HG02973 (cell line): ENCODE measurements around the gene NBPF20.
"Not testable (repeated sequence)": the region's sequence is repeated elsewhere in the genome, so short reads cannot be mapped to it uniquely, and the experiment has no call there.

ENCODE experiments used
- ATAC-seq: cut with Tn5 transposase; IDR thresholded peaks from one replicate; pipeline ENCODE4 v1.9.1; 2021; ENCODE audit warnings: moderate library complexity; ENCODE audit not compliant: unreplicated experiment

NBPF20 gene

DNA sequence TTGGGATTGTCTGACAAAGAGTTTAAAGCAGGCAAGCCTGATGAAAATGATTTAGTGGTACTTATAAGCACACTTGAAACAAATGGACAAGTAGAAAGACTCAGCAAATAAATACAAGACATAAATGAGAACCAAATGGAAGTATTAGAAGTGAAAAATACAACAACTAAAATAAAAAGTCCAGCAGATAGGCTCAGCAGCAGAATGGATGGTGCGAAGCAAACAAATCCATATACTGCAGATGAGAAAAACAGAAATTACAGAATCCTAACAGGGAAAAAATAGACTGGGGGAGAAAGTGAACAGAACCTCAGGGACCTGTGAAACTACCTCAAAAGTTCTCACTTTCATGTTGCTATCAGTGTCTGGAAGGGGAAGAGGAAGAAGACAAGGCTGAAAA is 3.9 kb upstream of the NBPF20 start:
- not testable (repeated sequence) for ATAC-seq

DNA sequence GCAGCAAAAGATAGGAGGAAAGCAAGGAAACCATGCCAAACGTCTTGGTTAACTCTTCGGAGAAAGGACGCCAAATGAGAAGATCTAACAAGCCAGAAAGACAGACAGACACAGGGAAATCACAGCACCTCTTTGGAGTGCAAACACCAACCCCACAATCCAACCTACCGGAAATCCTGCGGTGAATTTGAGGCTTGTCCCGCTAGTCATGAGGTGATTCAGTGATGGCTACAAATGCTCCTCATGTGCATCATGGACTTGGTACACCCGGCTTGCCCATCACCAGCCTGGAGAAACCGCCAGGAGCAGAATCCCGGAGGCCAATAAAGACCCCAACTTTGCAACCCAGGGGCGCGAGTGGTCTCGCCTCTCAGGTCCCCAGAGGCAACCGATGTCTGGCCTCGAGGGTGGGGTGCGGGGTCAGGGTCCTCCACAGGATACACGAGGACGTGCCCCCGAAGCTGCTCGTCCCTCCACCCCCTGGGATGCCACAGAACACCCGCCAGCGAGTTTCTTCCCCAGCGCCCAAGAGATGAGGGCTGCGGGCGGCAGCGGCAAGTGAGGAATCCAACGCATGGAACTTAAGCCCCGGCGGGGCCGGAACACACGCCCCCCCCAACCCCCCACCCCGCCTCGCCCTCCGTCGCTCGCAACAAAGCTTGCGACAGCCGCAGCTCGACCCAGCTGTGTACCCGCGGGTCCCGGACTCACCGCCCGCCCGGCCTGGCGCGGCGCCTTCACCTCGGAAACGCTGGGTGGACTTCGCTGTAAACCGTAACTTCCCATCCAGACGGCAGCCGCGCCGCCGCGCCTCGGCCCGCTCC is 579 bp downstream of the NBPF20 start:
- ATAC-seq, result peak; percentile 48

DNA sequence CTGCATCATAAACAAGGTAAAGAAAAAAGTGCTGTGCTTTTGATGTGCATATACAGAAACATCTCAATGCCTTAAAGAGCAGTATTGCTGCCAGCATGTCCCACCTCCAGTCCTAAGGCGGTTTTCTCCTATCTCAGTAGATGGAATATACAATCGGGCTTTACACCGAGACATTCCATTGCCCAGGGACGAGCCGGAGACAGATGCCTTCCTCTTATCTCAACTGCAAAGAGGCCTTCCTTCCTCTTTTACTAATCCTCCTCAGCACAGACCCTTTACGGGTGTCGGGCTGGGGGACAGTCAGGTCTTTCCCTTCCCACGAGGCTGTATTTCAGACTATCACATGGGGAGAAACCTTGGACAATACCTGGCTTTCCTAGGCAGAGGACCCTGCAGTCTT is 10.3 kb downstream of the NBPF20 start:
- ATAC-seq, result not testable (repeated sequence)

DNA sequence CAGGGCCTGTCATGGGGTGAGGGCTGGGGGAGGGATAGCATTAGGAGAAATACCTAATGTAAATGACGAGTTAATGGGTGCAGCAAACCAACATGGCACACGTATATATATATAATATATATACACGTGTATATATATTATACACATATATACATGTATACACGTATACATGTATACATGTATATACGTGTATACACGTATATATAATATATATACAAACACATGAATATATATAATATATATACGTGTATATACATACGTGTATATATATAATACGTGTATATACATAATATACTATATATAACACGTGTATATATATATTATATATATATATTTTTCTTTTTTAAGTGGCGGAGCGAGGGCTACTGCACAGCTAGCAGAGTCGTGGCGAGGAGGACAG is 18.1 kb downstream of the NBPF20 start:
- not testable (repeated sequence) for ATAC-seq

DNA sequence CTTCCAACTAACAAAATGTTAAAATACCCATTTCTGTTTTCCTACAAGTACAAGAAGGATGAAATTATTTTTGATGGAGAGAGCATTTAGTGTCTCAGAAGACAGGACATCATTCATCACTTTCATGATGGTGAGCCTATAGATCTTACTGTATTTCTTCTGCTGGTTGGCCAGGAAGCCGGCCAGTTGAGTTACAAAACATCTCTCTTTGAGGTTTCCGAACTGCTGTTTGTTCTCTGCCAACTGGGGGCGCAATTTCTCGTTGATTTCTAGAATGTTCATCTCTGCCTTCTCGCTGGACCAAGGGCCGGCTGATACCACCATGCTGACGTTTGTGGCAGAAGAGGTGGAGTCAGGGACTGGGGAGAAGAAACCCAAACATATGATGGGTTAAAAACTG is 20.5 kb downstream of the NBPF20 start:
- not testable (repeated sequence) for ATAC-seq

DNA sequence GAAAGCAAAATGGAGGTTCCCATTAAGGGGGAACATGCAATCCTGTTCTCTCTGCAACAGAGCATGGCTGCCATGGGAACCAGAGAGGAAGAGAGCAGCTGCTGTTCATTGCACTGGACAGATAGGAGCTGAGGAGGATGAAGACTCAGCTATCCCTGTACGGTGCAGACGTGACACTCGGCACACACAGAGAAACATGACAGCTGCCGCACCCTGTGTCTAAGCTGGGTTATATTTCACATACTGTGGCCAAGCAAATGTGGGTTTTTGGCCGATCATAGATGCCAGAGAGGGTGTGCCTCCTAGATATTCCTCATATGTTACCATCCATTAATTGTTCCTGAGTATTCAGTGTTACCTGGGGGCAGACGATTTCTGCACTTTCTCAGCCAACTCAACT is 24.7 kb downstream of the NBPF20 start:
- ATAC-seq, result not testable (repeated sequence)
